Stimulated activated CD4-positive, alpha-beta T cell treated with anti-CD3 and anti-CD28 coated beads, Interleukin-15, amount 100 ng/mL, for 1 hour (primary cell): ENCODE data around the gene CCR7.

ENCODE experiments used
- DNase-seq, 2 donors: peaks; one replicate each; pipeline ENCODE4 v3.0.0-alpha.2; 2020; ENCODE audit warnings: low read depth in 1 of 2, low spot score in 1 of 2

Gene CCR7, protein sequence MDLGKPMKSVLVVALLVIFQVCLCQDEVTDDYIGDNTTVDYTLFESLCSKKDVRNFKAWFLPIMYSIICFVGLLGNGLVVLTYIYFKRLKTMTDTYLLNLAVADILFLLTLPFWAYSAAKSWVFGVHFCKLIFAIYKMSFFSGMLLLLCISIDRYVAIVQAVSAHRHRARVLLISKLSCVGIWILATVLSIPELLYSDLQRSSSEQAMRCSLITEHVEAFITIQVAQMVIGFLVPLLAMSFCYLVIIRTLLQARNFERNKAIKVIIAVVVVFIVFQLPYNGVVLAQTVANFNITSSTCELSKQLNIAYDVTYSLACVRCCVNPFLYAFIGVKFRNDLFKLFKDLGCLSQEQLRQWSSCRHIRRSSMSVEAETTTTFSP

DNA sequence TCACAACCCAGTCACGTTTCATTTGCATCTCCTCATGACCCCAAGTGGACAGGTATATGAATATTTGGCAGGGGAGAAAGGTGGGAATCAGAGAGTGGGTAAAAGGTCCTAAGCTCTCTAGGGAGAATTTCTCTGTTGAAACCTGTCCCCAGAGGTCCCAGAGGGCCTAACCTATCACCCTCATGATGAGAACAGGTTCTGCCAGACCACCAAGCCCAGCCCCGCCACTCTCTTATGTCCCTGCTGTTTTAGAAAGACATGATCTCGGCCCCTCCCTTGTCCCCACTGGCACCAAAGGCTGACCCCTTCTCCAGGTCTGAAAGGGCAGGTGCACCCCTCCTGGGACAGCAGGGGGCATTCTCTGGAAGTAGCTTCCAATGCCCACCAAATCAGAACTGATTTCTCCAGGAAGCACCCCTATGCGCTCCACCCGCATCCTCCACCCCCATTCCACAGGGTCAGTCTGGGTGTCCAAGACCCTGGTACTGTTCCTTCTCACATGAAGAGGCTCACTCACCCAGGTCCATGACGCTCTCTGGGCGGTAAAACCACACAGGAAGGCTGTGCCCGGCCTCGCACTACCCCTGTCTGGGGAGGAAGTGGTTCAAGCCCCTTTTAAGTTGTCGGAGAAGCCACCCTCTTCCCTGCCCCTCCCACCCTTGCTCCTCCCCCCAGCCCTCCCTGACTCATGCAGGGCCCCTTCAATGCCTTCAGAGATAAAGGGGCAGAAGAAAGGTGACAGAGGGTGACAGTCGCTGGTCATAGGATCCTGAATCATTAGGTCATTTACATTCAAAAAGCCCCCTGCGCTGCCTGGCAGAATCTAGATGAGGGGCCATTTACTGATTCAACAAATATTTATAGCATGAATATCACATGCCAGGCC is at the start of gene CCR7:
Gene CCR7, minus strand, starts transcription at position 590 of the 886 bp plus-strand sequence. Its CDS starts 63 bp downstream, at position 527.
- peak; percentile 70 to 77 for DNase-seq

DNA sequence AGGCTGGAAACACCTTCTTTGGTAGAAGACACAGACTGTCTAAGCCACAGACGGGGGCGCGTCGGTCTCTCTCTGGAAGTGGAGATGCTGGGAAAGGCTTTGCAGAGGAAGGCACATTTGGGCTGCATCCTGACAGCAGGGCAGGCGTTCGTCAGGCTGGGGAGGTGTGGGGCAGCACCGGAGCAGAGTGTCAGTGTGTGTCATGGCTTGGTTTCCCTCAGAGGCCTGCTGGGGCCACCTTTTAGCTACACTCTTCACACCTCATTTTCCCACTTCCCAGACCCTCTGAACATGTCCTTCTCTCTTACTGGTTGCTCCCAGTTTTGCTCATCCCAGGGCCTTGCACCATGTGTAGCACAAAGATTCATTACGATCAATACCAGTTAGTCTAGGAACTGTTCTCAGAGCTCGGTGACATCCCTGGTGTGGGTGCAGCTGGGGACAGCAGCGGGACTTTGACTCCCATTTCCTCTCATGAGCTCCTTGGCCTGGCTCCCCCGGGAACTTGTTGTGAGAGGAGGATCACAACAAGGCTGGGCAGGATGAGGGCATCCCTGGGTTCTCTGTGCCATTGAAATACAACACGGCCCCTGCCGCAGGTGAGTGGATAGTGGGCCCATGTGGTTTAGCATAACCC is 49.3 kb upstream of the CCR7 start:
- DNase-seq, result no peak

DNA sequence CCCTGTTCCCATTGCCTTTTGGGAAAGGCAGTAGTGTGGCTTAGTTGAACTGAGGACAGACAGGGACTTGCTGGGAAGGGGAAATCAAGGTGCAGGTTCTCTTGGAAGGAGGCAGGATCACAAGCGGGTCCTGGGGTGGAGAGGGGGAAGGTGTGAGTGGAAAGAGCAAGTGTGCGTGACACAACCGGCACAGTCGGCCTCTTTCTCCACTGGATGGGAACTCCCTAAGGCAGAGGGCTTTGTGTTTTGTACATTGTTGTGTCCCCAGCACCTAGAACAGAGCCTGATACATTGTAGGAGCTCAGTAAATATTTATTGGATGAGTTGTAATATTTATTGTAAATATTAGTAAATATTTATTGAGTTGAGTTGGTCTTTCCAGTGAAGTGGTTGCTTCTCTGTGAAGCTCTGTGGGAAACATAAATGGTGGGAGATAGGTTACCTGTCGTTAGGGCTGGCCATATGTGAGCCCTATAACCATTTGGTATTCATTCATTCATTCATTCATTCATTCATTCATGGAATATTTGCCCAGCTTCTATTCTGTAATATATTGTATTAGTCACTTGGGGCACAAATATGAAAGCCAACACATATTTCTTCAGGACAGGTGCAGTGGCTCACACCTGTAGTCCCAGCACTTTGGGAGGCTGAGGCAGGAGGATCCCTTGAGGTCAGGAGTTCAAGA is 48.3 kb upstream of the CCR7 start:
- DNase-seq, result no peak

DNA sequence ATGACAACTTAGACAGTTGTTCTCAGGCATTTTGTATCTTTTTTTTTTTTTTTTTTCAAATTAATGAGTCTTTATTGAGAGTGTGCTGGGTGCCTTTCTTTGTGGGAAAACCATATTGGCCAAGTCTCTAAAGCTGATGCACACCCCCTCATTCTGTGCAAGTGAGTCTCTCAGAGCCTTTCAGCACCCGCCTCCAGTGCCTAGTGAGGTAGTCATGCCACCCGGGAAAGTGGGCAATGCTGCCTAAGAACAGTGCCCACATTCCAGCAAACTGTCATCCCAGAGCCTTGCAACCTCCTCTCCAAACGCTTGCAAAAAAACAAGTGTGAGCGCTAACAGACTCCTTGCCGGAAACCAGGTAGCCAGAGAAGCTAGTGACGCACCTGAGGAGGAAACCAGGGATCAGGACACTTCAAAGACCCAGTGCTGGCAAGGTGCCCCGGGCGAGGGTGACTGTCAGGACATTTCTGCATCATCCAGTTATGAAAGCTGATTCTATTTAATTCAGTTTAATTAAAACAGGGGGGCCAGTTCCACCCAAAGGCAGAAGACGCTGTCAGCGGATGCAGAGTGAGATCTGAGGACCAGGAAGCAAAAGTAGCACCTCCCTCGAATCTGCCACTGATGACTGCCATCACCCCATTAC is 47.5 kb upstream of the CCR7 start:
- peak; percentile 53 to 61 for DNase-seq

DNA sequence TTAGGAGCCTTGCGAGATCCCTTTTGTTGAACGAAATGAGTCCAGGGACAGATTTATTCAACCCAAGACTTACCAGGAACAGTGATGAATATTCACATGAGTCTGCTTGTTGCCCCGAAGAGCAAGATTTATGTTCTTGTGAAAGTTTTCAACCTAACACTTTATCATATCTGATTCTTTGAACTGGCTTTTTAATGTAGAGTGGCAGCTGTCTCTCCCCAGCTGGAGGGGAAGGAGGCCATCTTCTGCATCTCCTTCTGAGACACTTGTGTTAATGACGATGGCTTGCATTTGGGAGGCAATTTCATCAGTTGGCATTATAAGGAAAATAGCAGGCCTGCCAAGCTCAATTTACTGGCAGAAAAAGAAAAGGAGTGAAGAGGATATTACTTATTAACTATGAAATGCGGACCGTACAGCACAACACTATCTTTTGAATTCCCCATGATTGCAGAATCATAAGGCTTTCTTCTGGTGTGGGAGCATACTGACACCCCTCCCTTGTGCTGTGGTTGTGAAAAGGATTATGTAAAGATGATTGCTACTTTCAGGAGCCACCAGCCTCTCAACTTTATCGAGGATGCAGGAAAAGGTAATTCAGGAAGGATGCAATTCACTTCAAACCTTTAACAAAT is 46.7 kb upstream of the CCR7 start:
- DNase-seq, result no peak

DNA sequence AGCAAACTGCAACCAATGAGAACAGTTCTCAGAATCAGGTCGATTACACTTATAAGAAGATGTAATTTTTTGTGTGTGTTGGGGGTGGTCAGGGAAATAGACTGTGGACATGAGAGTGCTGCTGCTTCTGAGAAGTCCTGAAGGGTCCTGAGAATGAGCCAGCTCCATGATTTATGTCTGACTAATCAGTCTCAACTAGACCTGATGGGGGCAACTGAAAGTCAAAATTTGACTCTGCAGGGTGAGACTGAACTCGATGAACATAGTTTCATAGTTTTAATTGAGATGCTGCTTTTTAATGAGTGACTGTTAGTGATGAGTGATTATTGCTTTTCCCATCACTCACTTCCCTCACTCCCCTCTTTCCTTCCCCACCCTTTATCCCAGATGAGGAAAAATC is 45.1 kb upstream of the CCR7 start:
- no peak for DNase-seq

DNA sequence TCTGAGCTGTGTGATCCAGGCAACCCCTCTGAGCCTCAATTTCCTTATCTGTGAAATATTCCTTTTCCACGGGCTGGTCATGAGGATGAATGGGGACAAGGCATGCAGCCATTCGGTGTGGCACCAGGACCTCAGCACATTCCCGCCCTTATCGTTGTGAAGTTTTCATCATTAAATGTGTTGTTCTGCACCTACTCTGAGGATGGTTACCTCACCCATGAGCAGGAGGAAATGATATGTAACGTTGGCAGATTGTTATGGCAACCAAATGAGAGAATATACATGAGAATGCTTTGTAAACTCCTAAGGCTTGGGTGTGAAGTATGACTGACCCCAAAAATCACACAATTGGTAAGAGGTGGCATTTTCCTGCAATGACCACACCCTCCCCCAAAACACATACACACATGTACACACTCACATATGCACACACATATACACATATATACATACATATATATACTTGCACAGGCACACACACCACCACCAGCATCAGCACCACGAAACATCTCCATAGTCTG is 42.8 kb upstream of the CCR7 start:
- no peak for DNase-seq

DNA sequence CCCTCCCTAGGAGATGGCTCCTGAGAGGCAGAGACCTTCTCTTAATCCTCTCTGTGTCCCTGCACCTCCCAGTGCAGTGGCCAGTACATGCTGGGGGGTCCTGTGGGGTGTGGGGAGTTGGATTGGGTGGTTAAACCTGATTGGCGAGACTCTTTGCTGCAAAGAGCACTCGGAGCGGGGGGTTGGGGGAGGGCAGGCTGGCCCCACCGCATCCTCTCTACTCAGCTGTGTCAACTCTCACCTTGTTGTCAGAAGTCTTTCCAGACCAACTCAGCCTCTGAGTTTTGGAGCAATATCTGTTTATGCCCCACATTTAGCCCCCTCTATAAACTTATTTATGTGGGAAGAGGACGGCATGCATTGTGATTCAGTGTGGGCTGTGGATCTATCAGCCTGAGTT is 42.4 kb upstream of the CCR7 start:
- DNase-seq, result no peak

DNA sequence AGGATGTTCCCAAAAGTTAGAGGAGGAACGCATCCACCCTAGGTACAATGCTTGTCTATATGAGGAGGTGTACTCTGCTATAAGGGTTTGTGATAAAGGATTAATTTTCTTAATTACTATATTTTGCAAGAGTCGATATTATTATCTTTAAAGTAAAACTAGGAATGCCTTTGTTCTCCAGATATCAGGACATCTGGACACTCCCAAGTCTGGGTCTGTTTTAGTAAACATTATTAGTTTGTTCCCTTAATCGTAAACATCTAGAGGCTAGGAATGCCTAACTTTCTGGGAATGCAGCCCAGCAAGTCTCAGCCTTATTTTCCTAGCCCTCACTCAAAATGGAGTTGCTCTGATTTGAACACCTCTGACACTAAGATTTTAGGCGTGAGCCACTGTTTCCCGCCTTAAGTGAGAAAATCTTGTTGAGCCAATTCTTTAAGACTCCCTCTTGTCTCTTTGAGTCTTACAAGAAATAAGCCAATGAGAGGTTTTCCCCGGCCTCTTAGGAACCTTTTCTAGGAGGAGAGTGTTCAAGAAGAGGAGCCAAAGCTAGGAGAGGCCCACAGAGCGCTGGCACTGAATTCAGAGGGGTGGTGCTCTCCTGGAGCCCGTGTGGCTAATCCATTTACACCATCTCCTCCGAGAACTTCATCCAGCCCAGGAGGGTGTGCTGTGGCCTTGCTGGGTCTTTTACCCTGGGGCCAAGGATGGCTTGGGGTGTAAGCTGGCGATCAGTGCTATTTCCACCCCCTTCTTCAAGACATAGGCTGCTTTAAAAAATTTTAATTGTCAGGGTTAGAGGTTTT is 41.5 kb upstream of the CCR7 start:
- no peak for DNase-seq

DNA sequence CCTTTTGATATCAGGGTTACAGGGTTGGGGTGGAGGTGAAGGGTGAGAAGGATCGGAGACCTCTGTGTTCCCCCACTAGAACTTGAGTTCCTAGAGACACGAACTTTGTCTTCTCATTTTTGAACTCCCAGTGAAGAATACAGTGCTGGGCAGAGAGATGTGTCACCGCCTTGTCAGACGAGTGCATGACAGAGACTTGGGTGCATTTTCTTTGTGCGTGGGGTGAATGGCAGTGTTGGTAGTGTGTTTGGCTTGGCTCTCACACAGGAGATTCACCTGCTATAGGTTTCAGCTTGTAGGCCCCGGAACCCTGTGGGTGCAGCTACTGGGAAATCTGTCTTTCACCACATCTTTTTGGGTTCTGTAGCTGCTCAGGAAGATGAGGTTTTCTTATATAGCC is 40.0 kb upstream of the CCR7 start:
- peak in 1 of 2 donors; percentile 49 for DNase-seq

DNA sequence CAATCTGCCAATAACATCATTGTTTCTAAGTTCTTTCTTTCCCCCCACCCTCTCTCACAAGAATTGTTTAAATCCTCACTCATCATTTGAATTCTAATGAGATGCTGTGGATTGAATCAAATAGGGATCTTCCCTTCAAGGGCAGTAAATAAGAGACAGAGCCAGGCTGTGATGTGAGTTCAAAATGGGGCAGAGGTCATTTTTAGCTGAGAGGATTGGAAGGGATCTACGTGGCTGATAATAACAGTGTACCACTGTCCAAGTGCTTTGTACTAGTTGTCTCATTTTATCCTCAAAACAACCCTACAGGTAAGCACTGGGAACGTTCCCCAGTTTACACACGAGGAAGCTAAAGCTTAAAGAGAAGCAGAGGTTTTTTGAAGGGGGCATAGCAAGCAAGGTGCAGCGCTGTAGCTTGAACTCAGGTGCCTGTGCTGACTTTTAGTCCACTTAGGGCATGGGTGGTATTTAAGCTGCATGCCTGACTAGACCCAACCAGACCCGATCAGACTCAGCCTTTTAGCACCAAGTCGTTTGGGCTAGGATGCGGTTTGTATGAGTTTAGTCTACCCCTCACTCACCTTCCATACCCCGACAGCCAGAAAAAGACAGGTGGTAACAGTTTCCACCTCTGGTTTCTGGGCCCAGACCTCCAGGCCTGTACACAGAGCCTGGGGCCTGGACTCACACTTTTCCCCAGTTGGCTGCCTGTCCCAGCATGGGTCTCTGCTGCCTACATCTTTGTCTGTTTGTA is 39.2 kb upstream of the CCR7 start:
- no peak for DNase-seq

DNA sequence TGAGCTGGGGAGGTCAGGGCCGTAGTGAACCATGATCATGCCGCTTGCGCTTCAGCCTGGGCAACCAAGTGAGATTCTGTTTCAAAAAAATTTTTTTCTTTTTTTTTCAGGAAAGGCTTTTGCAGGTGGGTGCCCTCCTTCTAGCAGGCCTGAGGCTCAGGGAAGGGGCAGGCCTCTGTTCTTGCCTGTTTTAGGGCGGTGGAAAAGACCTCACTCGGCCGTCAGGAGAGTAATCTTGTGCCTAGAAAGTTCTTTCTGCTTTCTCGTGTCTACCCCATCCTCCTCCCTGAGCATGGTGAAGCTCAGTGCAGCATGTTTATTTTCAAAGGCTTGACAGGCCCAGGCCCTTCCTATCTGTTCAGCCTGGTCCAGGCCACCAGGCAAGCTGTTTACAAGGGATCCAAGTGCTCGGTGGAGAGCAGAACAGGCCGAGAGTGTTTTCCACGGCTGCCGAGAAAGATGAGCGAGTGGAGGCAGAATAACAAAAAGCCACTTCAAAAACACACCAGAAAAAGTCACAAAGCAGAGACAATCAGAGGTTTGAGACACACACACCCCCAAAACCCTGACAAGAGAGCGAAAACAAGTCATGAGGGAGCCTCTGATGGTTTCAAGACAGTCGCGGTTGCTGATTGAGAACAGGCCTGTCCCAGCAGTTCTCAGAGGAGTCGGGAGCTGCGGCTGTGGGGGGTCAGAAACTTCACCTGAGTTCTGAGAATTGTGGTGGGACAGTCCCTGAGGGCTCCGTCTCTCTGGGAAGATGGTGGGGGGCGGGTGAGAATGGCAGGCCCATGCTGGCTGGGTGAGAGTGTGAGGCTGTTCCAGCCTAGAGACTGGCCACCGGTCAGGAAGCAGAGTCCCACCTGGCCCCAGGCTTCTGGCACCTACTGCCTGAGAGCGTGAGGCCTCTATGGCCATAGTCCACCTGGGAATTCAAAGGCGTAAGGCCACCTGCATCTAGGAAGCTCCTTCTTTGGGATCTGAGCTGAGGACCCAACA is 37.5 kb upstream of the CCR7 start:
- peak; percentile 44 to 60 for DNase-seq

DNA sequence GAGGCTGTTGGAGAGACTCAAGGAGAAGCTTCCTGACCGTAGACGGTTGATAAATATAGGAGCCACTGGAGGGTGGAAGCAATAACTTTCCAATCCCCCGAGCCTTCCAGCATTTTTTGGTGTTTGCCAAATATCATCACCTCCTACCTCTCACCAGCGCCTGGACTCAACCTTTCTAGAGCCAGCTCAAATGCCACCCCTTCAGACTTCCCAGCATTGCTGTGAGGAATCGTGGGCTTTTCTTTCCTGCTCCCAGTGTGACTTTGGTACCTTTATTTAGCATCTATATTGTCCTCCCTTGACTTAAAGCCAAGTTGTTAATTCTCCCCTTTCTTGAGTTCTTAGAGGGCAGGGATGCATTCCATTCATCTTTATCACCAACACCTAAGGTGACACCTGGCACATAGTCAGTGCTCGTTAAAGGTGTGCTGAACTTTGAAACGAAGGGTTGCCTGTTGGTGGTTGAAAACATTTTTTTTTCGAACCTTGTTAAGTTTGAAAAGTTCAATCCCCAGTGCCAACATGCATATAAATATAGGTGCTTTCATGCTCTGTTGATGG is 35.3 kb upstream of the CCR7 start:
- DNase-seq, result no peak

DNA sequence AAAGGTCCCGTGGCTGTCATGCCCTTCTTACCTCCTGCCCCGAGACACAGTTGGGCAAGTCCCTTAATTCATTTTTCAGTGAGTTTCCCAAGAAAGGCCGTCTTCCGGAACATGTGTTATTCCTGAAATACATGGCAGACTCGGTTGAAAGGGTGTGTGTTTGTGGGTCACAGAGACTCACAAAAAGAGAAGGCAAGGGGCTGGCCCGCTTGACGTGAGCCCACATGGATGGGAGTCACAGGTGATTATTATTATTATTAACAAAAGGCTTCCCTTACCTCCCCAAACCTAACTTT is 34.1 kb upstream of the CCR7 start:
- no peak for DNase-seq

DNA sequence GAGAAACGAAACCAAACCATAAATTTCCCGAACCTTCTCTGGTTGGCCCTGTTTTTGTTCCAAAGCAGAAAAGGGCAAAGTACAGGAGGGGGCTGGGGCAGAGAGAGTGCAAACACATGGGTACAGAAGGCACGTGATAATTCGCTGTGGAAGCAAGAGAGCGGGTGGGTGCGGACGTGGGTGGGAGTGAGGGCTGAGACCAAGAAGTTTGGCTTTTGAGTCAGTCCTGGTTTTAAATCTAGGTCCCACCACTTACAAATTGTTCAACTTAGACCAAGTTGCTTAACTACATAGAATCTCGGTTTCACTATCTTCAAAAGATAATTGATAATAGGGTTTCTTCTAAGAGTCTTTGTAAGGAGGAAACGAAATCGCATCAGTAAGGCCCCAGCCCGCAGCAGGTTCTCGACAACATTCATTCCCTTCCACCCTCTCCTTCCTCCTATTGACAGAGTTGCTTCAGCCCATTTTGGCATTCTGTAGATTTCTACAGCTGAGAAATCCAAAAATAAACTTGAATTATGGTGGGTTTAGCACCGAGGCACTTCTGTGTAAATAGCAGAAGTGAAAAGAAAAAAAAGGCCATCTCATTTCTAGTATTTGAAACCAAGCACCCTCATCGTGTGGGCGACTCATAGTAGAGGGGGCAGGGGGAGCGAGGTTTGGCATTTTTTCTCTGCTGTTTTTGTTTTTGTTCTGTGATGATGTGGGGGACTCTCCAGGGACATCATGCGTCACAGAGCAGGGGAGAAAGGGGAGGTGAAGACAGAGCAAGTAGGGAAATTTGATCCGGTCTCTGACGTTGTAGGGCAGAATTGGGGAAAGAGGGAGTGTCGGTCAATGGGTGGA is 33.6 kb upstream of the CCR7 start:
- peak in 1 of 2 donors; percentile 75 for DNase-seq

DNA sequence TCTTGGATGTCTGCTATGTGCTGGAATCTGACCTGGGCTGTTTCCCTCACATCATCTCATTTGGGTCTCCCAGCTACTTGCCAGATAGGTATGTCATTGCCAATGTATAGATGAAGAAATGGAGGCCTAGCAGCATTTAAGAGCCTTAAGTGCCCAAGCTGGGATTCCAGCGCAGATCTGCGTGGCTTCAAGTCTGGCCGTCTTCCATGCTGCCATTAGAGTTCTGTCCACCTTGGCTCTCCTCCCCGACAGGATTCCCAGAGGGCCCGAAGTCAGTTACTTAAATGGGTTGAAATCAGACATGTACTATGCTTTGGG is 33.0 kb upstream of the CCR7 start:
- DNase-seq, result no peak
